ENCODE results near the gene DPF3.
A peak's percentile ranks its signal among the peaks of the same experiment; 100 is the strongest.

The DPF3 gene

GRCh38 chr14:72901361-72901760 is 7.5 kb upstream of the DPF3 start:
- no peak for DNase-seq (ENCODE audit: low read depth, low spot score)

GRCh38 chr14:72898448-72898847 is 4.5 kb upstream of the DPF3 start:
- in situ Hi-C loops (cut with HindIII; ENCODE audit: low sequenced_read_pairs) = no loop called here
- TF ChIP-seq CTCF (IDR thresholded peaks at IDR 0.05; ENCODE audit: low read depth, low read length) = no peak

More at GRCh38 chr14:72901361-72901760, 7.5 kb upstream of the DPF3 start:
- in situ Hi-C loops (cut with HindIII; ENCODE audit: low sequenced_read_pairs) = no loop called here
- H3K4me3 ChIP-seq (ENCODE audit: low read depth, low read length) = no peak overlapping the region
- TF ChIP-seq CTCF (IDR thresholded peaks at IDR 0.05; ENCODE audit: low read depth, low read length) = no peak

GRCh38 chr14:72894623-72895378 is 900 bp upstream of the DPF3 start:
- no peak for TF ChIP-seq CTCF (IDR thresholded peaks at IDR 0.05; ENCODE audit: low read depth, low read length)
- DNase-seq (ENCODE audit: low read depth, low spot score) = peak; percentile 19
- in situ Hi-C loops (cut with HindIII; ENCODE audit: low sequenced_read_pairs) = no loop called here
- peak overlapping the region; percentile 88 for H3K4me3 ChIP-seq (ENCODE audit: low read depth, low read length)

More at GRCh38 chr14:72898448-72898847, 4.5 kb upstream of the DPF3 start:
- no peak for DNase-seq (ENCODE audit: low read depth, low spot score)
- H3K4me3 ChIP-seq (ENCODE audit: low read depth, low read length) = no peak overlapping the region

GRCh38 chr14:72894323-72894622 is 372 bp upstream of the DPF3 start:
- in situ Hi-C loops (cut with HindIII; ENCODE audit: low sequenced_read_pairs) = no loop called here
- no peak for DNase-seq (ENCODE audit: low read depth, low spot score)
- peak overlapping the region; percentile 88 for H3K4me3 ChIP-seq (ENCODE audit: low read depth, low read length)
- no peak for TF ChIP-seq CTCF (IDR thresholded peaks at IDR 0.05; ENCODE audit: low read depth, low read length)

GRCh38 chr14:72892879-72893635 is 844 bp downstream of the DPF3 start:
- in situ Hi-C loops (cut with HindIII; ENCODE audit: low sequenced_read_pairs) = no loop called here
- DNase-seq (ENCODE audit: low read depth, low spot score) = peak; percentile 25
- no peak for TF ChIP-seq CTCF (IDR thresholded peaks at IDR 0.05; ENCODE audit: low read depth, low read length)
- peak overlapping the region; percentile 88 for H3K4me3 ChIP-seq (ENCODE audit: low read depth, low read length)

GRCh38 chr14:72892103-72892878 is 1.6 kb downstream of the DPF3 start:
- in situ Hi-C loops (cut with HindIII; ENCODE audit: low sequenced_read_pairs) = no loop called here

More at GRCh38 chr14:72892103-72892878, 1.6 kb downstream of the DPF3 start:
- TF ChIP-seq CTCF (IDR thresholded peaks at IDR 0.05; ENCODE audit: low read depth, low read length) = no peak
- DNase-seq (ENCODE audit: low read depth, low spot score) = peak; percentile 55
- peak overlapping the region; percentile 88 for H3K4me3 ChIP-seq (ENCODE audit: low read depth, low read length)
